GM19193 (cell line): Measurements from ENCODE around the gene DEPDC5.

Source experiments
- POLR2A ChIP-seq: IDR thresholded peaks from 4 replicates; pipeline ENCODE4 v1.6.1; 2011; ENCODE audit not compliant: insufficient read depth, insufficient read length; ENCODE audit errors: extremely low read depth

The DEPDC5 gene

DNA sequence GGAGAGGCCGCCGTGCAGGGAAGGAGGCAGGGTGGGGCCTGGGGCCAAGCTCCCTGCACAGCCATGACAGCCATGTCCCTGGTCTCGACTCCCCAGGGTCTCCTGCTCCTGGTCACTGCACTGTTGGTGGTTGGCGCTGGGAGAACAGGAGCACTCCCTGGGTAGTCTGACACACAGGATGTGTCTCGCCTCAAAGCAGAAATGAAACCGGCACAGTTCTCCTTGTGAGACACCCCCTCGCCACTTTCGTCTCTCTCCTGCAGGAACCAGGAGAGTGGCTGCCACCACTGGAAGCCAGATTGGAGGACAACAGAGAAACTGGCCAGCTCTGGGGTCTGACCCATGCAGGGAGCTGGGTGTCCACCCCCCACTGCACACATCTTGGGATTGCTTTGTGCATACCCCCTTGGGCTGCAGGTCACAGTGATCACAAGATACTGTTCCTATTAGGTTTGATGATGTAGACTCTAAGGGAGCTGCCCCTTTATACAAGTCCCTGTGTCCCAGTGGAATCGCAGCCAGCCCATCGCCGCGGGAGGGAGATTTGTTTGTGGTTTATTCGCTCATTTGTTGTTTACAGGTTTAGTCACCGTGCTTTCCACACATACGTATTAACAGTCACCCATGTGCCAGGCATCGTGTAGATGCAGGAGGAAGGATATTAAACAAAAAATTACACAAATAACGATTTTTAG lies 163.6 kb downstream of the DEPDC5 start:
- no peak for TF ChIP-seq POLR2A

DNA sequence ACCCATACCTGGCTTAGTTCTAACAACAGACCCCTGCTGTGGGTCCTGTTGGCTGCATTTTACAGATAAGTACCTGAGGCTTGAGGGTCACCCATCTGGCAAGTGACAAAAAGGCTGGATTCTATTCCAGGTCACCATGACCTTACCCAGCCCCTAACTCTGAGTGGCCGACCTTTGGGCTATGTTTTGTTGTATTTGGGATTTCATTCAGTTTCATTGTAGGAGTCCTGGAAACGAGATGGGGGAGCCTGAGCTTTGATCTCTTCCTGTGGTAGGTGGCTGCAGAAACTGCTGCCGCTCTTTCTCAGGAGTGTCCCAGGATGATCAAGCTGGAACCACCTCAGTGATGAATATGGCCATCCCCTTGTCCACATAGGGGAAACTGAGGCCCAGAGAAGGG lies 165.9 kb downstream of the DEPDC5 start:
- no peak for TF ChIP-seq POLR2A

DNA sequence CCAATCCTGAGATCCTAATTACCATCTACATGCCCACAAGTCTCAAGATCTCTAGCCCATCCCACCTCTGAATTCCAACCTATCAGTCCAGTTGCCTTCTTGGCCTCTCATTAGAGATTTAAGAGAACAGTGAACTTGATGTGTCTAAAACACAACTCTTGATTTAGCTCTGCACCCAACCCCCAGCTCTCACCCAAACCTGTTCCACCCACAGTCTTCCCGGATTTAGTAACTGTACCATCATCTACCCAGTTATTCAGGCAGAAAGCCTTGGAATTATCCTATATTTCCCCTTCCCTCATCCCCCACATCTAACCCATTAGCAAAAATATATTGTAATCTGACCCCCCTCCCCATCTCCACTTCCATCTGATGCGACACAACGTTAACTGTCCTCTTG lies 166.5 kb downstream of the DEPDC5 start:
- no peak for TF ChIP-seq POLR2A

DNA sequence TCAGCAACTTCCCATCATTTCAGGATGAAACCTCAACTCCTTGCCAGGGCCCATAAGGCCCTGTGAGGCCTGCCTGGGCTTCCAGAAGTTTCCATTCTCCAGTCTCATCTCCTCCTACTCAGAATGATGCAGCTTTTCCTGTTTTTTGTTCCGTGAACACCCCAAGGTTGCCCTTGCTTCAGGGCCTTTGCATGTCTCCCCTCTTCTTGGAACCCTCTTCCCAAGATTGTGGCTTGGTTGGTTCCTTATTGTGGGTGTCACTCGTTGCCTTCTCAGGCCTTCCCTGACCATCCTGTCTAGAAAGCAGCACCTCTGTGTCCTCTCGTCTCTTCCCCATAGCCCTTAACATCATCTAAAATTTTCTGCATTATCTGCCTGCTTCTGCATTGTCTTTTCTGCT lies 167.3 kb downstream of the DEPDC5 start:
- no peak for TF ChIP-seq POLR2A

DNA sequence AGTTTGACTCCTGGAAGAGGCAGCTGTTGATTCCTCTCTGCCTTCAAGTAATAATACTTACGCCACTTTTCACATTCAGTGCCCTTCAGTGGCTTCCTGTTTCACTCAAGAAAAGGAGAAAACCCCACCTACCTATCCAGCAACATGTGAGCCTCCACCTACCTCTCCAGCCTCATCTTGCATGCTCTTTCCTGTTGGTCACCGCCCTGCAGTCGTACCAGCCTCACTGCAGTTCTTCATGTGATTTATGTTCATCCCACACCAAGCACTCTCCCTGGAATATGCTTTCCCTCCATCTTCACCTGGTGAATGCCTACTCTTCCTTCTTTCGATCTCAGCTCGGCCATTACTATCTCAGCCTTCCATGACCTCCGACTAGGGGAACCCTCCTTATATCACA lies 168.7 kb downstream of the DEPDC5 start:
- no peak for TF ChIP-seq POLR2A

DNA sequence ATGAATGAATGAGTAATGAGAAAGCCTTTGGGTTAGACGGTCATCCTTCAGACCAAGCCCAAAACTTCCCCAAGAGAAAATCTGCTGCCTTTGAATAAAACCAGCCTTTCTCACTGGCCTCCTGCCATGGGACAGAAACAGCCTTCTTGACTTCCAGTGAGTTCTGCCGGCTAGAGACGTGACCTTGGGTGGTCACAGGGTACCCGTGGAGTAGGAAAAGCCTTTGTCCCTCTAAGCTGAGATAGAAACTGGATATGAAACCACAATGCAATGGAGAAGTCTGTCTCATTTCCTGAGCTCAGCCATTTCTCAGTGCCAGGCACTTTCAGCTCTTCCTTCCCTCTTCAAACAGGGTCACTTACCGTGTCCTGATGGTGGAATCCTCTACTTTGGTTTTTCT lies 169.3 kb downstream of the DEPDC5 start:
- TF ChIP-seq POLR2A: no peak

DNA sequence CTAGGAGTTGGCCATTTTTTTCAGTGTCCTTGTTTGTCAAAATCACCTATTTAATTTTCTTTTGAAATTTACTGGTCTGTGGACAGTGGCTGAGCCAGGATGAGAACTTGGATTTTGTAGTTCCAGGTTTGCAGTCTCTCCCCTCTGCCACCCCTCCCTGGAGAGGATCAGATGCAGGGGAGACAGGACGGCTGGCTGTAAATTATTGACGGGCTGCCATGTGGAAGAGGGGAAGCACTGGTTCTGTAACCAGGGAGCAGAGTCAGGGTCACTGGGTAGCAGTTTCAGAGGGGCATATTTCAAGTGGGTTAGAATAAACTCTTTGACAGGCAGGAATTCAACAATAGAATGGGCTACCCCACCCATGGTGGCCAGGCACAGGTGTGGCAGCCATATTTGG lies 169.9 kb downstream of the DEPDC5 start:
- TF ChIP-seq POLR2A: no peak

DNA sequence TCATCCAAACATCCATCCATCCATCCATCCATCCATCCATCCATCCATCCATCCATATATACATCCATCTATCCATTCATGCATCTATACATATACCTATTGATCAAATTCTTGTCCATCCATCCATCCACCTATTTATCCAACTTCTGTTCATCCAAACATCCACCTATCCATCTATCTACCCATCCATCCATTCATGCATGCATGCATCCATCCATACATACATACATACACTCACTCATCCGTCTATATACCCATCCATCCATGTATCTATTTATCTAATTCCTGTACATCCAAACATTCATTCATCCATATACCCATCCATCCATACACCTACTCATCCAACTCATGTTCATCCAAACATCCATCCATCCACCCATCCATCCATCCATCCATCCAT lies 171.2 kb downstream of the DEPDC5 start:
- TF ChIP-seq POLR2A: no peak

DNA sequence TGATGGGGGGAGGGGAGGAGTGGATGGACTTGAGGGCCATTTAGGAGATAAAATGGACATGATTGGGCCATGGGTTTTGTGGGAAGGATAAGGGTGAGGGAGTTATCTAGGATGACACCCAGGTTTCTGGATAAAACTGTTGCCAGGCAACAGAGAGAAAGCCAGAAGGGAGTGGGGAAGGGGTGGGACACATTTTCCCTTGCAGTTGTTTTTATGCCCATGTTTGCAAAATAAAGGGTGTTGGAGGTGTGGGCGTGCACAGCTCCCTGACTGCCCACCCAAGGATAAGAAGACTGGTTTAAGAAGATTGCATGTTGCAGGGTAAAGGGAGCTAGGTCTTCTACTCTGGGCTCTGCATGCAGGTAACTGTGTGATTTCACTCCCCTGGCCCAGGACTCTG lies 172.2 kb downstream of the DEPDC5 start:
- no peak for TF ChIP-seq POLR2A

DNA sequence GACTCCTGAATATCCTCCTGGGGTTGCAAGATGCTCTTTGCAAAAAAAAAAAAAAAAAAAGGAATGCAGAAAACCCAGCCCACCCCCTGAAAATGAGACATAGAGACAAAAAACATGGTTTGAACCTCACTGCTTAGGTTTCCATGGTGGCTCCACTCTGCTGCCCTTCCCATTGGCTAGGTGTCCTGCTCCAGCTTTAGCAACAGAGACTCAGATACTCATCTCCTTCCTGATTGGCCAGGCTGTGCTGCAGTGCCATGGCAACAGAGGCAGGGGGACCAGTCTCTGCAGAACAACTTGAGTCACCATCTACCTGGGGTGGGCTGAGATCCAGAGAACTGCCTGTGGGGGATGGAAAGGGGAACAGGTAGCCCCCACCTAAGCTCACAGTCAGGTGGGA lies 173.2 kb downstream of the DEPDC5 start:
- TF ChIP-seq POLR2A: no peak

DNA sequence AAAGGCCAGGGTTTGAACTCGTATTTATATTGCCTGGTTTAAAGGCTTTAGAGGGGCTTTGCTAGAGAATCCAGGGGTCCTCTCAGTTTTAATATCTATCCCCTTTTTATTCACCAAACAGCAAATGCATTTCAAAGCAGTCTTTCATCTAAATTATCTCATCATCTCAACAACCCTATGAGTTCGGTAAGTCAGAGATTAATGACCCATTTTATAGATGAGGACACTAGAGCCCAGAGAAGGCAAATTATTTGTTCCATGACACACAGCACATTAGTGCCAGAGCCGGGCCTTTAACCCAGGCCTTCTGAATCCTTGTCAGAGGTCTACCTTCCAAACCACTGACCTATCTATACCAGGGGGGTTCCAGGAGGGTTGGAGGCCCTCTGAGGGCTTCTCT lies 173.7 kb downstream of the DEPDC5 start:
- TF ChIP-seq POLR2A: no peak

DNA sequence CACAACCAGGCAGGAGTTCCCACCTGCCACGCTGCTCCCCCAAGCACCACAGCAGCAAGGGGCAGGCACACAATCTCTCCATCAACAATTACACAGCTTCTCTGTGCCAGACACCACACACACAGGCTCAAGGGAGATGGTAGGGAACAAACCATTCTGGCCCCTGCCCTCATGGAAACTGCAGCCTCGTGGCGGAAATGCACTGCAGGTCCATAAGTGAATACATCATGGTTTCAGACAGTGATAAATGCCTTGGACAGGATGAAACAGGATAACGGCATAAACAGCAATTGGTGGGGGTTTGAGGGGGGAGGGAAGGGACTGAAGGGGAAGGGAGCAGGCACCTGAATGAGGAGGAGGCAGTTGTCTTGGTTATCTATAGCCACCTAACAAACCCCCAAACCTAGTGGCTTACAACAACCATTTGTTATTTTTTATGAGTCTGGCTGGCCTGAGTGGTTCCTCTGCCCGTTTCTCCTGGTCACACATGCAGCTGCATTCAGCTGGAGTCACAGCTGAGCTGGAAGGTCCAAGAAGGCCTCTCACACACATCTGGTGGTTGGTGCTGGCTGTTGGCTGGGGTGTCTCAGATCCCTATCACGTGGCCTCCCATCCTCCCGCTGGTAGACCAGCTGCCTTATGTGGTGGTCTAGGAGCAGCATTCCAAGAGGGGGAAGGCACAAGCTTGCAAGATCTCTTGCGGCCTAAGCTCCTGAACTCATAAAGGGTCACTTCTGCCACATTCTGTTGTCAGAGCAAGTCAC lies 175.5 kb downstream of the DEPDC5 start:
- no peak for TF ChIP-seq POLR2A

DNA sequence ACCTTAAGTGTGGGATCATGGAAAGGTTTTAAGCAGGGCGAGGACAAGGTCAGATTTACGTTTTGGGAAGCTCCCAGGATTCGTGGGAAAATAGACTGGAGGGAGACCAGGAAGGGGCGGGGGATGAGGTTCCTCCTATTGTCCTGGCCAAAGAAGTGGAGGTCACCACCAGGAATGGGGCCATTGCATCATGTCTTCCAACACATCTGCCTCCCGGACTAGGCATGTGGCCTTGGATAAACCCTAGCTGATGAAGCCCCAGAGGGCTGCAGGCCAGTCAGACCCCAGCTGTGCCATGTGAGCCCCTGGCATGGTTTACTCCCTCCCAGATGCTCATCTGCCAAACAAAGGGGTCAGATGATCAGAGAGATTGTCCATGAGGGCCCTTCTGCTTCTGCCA lies 179.0 kb downstream of the DEPDC5 start:
- TF ChIP-seq POLR2A: no peak

DNA sequence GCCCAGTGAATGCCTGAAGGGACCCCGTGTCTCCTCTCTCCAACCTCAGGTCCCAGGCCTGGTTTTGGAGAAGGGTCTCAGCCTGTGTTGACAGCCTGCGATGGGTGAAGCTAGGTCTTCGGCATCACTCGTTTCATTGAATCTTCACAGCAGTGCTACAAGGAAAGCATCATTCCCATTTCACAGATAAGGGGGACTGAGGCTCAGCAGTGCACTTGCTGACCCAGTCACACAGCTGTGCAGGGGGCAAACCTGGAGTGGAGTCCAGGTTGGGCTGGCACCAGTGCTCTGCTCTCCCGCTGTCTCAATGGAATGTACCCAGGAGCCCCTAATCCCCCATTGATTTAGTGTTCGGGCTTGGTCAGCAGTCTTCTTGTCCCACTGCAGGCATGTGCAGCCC lies 179.6 kb downstream of the DEPDC5 start:
- no peak for TF ChIP-seq POLR2A

DNA sequence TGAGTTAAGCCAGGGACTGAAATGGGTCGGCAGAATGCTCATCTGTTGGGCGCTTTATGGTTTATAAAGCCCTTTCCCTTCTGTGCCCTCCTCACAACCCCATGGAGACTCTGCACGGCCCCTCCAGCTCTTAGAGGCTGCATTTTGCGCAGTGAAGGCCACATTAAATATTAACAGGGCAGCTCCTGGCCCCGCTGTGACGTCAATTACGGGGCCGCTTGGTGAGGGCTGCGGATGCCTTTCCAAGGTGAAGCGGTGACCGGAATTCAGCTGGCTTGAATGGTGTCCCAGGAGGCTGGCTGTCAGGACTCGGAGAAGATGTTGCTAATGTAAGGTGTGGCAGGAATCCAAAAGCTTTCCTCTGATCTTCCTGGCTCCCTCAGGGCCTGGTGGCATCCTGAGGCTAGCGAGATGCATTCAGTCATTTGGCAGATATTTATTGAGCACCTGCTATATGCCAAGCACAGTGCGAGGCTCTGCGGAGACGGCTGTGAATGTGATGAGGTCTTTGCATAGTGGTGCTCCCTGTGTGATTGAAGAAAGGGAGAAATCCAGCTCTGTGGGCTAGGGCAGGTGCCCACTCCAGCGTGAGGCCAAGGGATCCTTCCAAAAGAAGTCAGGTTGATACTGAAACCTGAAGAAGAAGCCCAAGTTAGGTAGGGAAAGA lies 180.1 kb downstream of the DEPDC5 start:
- TF ChIP-seq POLR2A: no peak
